HUES6 (cell line): ENCODE data around the gene SGPP2.

Source experiments
- H3K27ac ChIP-seq: 2 replicates; pipeline ENCODE4 v1.7.0; 2013; ENCODE audit warnings: low read depth, mild to moderate bottlenecking, low read length, inconsistent platforms
- H3K27me3 ChIP-seq: 2 replicates; pipeline ENCODE4 v1.6.1; 2013; ENCODE audit warnings: low read length; ENCODE audit not compliant: control insufficient read depth, insufficient read depth
- H3K36me3 ChIP-seq: 2 replicates; pipeline ENCODE4 v1.6.1; 2013; ENCODE audit warnings: low read length; ENCODE audit not compliant: control insufficient read depth, insufficient read depth
- H3K4me1 ChIP-seq: 2 replicates; pipeline ENCODE4 v1.6.1; 2013; ENCODE audit warnings: low read length; ENCODE audit not compliant: control insufficient read depth, insufficient read depth
- H3K4me3 ChIP-seq: 2 replicates; pipeline ENCODE4 v1.5.1; 2013; ENCODE audit warnings: low read depth, low read length
- H3K9ac ChIP-seq: one replicate; pipeline ENCODE4 v1.6.1; 2013; ENCODE audit warnings: mild to moderate bottlenecking, low read length
- H3K9me3 ChIP-seq: 2 replicates; pipeline ENCODE4 v1.6.1; 2013; ENCODE audit warnings: low read depth, low read length; ENCODE audit not compliant: control insufficient read depth, insufficient read depth

SGPP2 gene

GRCh38 chr2:222442665-222443064 lies 18.3 kb downstream of the SGPP2 start:
- H3K27ac ChIP-seq: no peak overlapping the region

GRCh38 chr2:222445227-222445626 lies 20.9 kb downstream of the SGPP2 start:
- no peaks in the 10 kb centered on the region for H3K4me1 ChIP-seq
- no peak overlapping the region for H3K27ac ChIP-seq

More at GRCh38 chr2:222442665-222443064, 18.3 kb downstream of the SGPP2 start:
- no peaks in the 10 kb centered on the region for H3K36me3 ChIP-seq
- H3K4me3 ChIP-seq: no peak overlapping the region
- peaks cover 4% of the 10 kb centered on the region; the same call in 1 of the 2 replicates for H3K27me3 ChIP-seq
- H3K4me1 ChIP-seq: no peaks in the 10 kb centered on the region
- H3K9ac ChIP-seq: no peak overlapping the region
- no peaks in the 10 kb centered on the region for H3K9me3 ChIP-seq

GRCh38 chr2:222447131-222447530 lies 22.8 kb downstream of the SGPP2 start:
- Histone ChIP-seq H3K27me3 (0 out of 2 replicates have a peak, but pooled peaks cover 4% of the 10 kb centered on the region), H3K36me3 (no peaks in the 10 kb centered on the region), H3K4me3 (no peak overlapping the region), H3K9me3 (no peaks in the 10 kb centered on the region), H3K27ac (no peak overlapping the region), H3K9ac (no peak overlapping the region), H3K4me1 (no peaks in the 10 kb centered on the region)

More at GRCh38 chr2:222445227-222445626, 20.9 kb downstream of the SGPP2 start:
- H3K4me3 ChIP-seq: no peak overlapping the region
- H3K9me3 ChIP-seq: no peaks in the 10 kb centered on the region
- no peak overlapping the region for H3K9ac ChIP-seq
- H3K36me3 ChIP-seq: no peaks in the 10 kb centered on the region
- H3K27me3 ChIP-seq: 0 out of 2 replicates have a peak, but pooled peaks cover 4% of the 10 kb centered on the region

- Histone ChIP-seq H3K27me3 (0 out of 2 replicates have a peak, but pooled peaks cover 4% of the 10 kb centered on the region), H3K27ac (no peak overlapping the region), H3K4me1 (no peaks in the 10 kb centered on the region), H3K36me3 (no peaks in the 10 kb centered on the region), H3K9ac (no peak overlapping the region), H3K9me3 (no peaks in the 10 kb centered on the region), H3K4me3 (no peak overlapping the region)
These were observed 24.4 kb downstream of the SGPP2 start for GRCh38 chr2:222448748-222449181.

- Histone ChIP-seq H3K9me3 (no peaks in the 10 kb centered on the region), H3K27ac (no peak overlapping the region)
These were observed 25.7 kb downstream of the SGPP2 start for GRCh38 chr2:222450021-222450420.

GRCh38 chr2:222451224-222451674 lies 26.9 kb downstream of the SGPP2 start:
- H3K27me3 ChIP-seq: 0 out of 2 replicates have a peak, but pooled peaks cover 4% of the 10 kb centered on the region
- no peak overlapping the region for H3K4me3 ChIP-seq
- H3K9ac ChIP-seq: no peak overlapping the region
- no peak overlapping the region for H3K27ac ChIP-seq
- H3K36me3 ChIP-seq: no peaks in the 10 kb centered on the region
- no peaks in the 10 kb centered on the region for H3K9me3 ChIP-seq
- no peaks in the 10 kb centered on the region for H3K4me1 ChIP-seq

More at GRCh38 chr2:222450021-222450420, 25.7 kb downstream of the SGPP2 start:
- 0 out of 2 replicates have a peak, but pooled peaks cover 4% of the 10 kb centered on the region for H3K27me3 ChIP-seq
- no peak overlapping the region for H3K9ac ChIP-seq
- H3K36me3 ChIP-seq: no peaks in the 10 kb centered on the region
- H3K4me3 ChIP-seq: no peak overlapping the region
- no peaks in the 10 kb centered on the region for H3K4me1 ChIP-seq

- Histone ChIP-seq H3K9me3 (no peaks in the 10 kb centered on the region), H3K4me3 (no peak overlapping the region), H3K4me1 (no peaks in the 10 kb centered on the region), H3K9ac (no peak overlapping the region), H3K36me3 (no peaks in the 10 kb centered on the region), H3K27ac (no peak overlapping the region), H3K27me3 (0 out of 2 replicates have a peak, but pooled peaks cover 4% of the 10 kb centered on the region)
These were observed 28.1 kb downstream of the SGPP2 start for GRCh38 chr2:222452422-222452950.

- Histone ChIP-seq H3K27ac (no peak overlapping the region), H3K4me3 (no peak overlapping the region), H3K9me3 (peaks cover 12% of the 10 kb centered on the region), H3K27me3 (no peaks in the 10 kb centered on the region), H3K36me3 (no peaks in the 10 kb centered on the region), H3K9ac (no peak overlapping the region), H3K4me1 (no peaks in the 10 kb centered on the region)
These were observed 32.2 kb downstream of the SGPP2 start for GRCh38 chr2:222456479-222457077.

GRCh38 chr2:222459983-222460382 lies 35.6 kb downstream of the SGPP2 start:
- Histone ChIP-seq H3K9me3 (peaks cover 21% of the 10 kb centered on the region), H3K27me3 (no peaks in the 10 kb centered on the region), H3K36me3 (no peaks in the 10 kb centered on the region), H3K9ac (no peak overlapping the region), H3K4me3 (no peak overlapping the region), H3K4me1 (no peaks in the 10 kb centered on the region), H3K27ac (no peak overlapping the region)

- Histone ChIP-seq H3K9ac (no peak overlapping the region), H3K4me3 (no peak overlapping the region), H3K9me3 (peaks cover 16% of the 10 kb centered on the region), H3K27ac (no peak overlapping the region), H3K27me3 (no peaks in the 10 kb centered on the region), H3K36me3 (no peaks in the 10 kb centered on the region), H3K4me1 (peaks cover 9% of the 10 kb centered on the region)
These were observed 41.4 kb downstream of the SGPP2 start for GRCh38 chr2:222465746-222466145.

- no peak overlapping the region for H3K4me3 ChIP-seq
- no peak overlapping the region for H3K27ac ChIP-seq
- H3K36me3 ChIP-seq: no peaks in the 10 kb centered on the region
- no peaks in the 10 kb centered on the region for H3K9me3 ChIP-seq
- no peaks in the 10 kb centered on the region for H3K27me3 ChIP-seq
- H3K4me1 ChIP-seq: peaks cover 19% of the 10 kb centered on the region
- H3K9ac ChIP-seq: no peak overlapping the region
These were observed 44.0 kb downstream of the SGPP2 start for GRCh38 chr2:222468346-222468745.
